OCI-LY3 (cell line): ENCODE results near the gene F2RL3.

ENCODE experiments used
- H2AFZ ChIP-seq: fragments of 200-600, 300-600 bp; shearing (Covaris generic); 2 replicates; pipeline ENCODE4 v1.6.0; 2014; ENCODE audit warnings: antibody characterized with exemption, low read depth, low read length
- H3K27ac ChIP-seq: fragments of 200-600, 300-600 bp; sonication (generic); 2 replicates; pipeline ENCODE4 v1.5.1; 2014; ENCODE audit warnings: mild to moderate bottlenecking, low read length, moderate library complexity, mixed read lengths
- H3K27me3 ChIP-seq: fragments of 200-600, 300-600 bp; sonication (generic); 2 replicates; pipeline ENCODE4 v1.6.1; 2014; ENCODE audit warnings: low read depth, low read length, mixed read lengths
- H3K36me3 ChIP-seq: fragments of 200-600, 300-600 bp; sonication (generic); replicated peaks from 2 replicates; pipeline ENCODE3; 2014; ENCODE audit warnings: low read depth, low read length, mixed read lengths
- H3K4me1 ChIP-seq: fragments of 300-600, 200-600 bp; sonication (generic); 2 replicates; pipeline ENCODE4 v1.6.1; 2014; ENCODE audit warnings: low read length, mixed read lengths
- H3K4me2 ChIP-seq: fragments of 200-600, 300-600 bp; sonication (generic); 2 replicates; pipeline ENCODE4 v1.6.1; 2014; ENCODE audit warnings: low read length, mixed read lengths
- H3K4me3 ChIP-seq: fragments of 300-600, 200-600 bp; sonication (generic); 2 replicates; pipeline ENCODE4 v1.5.1; 2014; ENCODE audit warnings: antibody characterized with exemption, mild to moderate bottlenecking, low read length, moderate library complexity
- H3K79me2 ChIP-seq: fragments of 300-600, 200-600 bp; shearing (Covaris generic); 2 replicates; pipeline ENCODE4 v1.6.1; 2014; ENCODE audit warnings: mild to moderate bottlenecking, low read length, mixed read lengths
- H3K9ac ChIP-seq: fragments of 300-600, 200-600 bp; shearing (Covaris generic); 2 replicates; pipeline ENCODE4 v1.6.0; 2014; ENCODE audit warnings: mild to moderate bottlenecking, low read length, moderate library complexity
- H3K9me3 ChIP-seq: fragments of 200-600, 300-600 bp; shearing (Covaris generic); 2 replicates; pipeline ENCODE4 v1.6.1; 2014; ENCODE audit warnings: low read length, mixed read lengths; ENCODE audit not compliant: insufficient read depth
- H4K20me1 ChIP-seq: fragments of 200-600, 300-600 bp; sonication (generic); 2 replicates; pipeline ENCODE4 v1.6.1; 2016; ENCODE audit warnings: low read length, mixed read lengths; ENCODE audit not compliant: insufficient read depth
- EZH2phosphoT487 ChIP-seq: fragments of 200-600 bp; shearing (Covaris generic); IDR thresholded peaks from 2 replicates; pipeline ENCODE4 v1.6.1; 2018; ENCODE audit warnings: antibody characterized with exemption, mixed run types, low read depth
- TF ChIP-seq, protein P1 (sequence below): fragments of 200-600, 300-600 bp; sonication (generic); IDR thresholded peaks from 2 replicates; pipeline ENCODE4 v1.5.1; 2014; ENCODE audit warnings: antibody characterized with exemption, low read length, low read depth

The F2RL3 gene

DNA sequence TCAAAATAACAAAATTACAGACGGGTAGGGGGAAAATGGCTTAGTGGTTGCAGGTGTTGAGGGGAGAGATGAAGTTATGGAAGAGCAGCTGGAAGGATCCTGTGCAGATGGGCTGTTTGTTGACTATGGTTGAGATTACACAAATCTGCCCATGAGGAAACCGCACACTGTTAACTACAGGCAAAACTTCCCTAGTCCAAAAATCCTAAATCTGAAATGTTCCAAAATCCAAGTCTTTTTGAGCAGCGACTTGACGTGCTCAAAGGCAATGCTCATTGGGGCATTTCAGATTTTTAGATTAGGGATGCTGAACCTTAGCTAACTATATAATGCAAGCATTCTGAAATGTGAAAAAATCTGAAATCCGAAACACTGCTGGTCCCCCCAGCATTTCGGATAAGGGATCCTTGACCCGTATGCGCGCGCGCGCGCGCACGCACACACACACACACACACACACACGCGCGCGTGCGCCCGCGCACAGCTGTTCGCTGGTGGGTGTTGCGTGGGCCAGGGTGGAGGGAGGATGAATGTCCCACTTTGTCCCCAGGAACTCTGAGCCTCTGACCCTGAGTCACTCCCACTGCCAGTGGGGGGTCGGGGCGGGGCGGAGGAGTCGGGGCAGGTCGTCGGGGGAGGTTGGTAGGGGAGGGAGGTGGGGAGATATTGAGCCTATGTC is 6.8 kb downstream of the F2RL3 start:
- Histone ChIP-seq H3K4me2 (no peak overlapping the region), H3K9ac (no peak overlapping the region), H3K36me3 (no peaks in the 10 kb centered on the region), H3K9me3 (no peaks in the 10 kb centered on the region), H4K20me1 (no peaks in the 10 kb centered on the region), H3K4me1 (no peaks in the 10 kb centered on the region), H3K4me3 (no peak overlapping the region), H2AFZ (no peak overlapping the region), H3K27ac (no peak overlapping the region), H3K79me2 (no peaks in the 10 kb centered on the region), H3K27me3 (no peaks in the 10 kb centered on the region)
- TF ChIP-seq EZH2phosphoT487: no peak

DNA sequence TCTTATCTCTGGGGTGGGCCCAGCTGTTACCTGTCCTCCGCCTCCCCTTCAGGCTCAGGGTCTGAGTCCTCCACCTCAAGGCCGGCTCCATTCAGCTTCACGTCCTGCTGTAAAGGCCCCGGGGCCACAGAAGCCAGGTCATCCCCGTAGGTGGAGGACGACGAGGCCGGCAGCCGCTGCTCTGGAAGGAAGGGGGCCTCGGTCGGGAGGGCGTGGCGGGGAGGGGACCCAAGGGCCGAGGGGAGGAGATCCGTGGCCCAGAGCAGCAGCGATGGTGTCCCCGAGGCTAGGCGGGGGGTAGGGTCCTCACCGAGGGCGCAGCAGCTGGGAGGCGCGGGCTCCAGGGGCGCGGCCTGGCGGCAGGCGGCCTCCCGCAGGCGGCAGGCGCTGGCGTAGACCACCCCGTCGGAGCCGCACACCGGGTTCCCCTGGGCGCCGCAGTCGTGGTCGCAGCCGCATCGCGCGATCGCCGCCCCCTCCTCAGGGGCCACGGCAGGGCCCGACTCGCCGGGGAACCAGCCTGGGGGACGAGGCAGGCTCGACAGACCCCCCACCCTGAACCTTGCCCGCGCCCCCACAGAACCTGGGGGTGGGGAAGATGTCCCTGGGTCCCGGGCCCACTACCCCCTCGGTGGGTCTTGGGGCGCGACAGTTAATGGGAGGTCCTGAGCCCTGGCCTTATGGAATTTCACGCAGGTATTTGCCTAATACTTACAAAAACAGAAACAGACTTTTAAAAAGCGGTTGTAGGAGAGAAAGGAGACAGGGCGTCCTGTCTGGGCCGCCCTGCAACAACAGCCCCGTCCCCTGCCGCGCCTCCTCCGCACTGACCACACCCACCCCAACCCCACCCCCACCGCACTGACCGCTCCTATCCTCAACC is 7.6 kb downstream of the F2RL3 start:
- no peak overlapping the region for H3K4me2 ChIP-seq
- H3K9me3 ChIP-seq: no peaks in the 10 kb centered on the region
- H3K36me3 ChIP-seq: no peaks in the 10 kb centered on the region
- H3K27me3 ChIP-seq: no peaks in the 10 kb centered on the region
- H3K9ac ChIP-seq: no peak overlapping the region
- no peaks in the 10 kb centered on the region for H3K79me2 ChIP-seq
- H2AFZ ChIP-seq: no peak overlapping the region
- no peaks in the 10 kb centered on the region for H4K20me1 ChIP-seq
- no peaks in the 10 kb centered on the region for H3K4me1 ChIP-seq
- TF ChIP-seq, protein P1, sequence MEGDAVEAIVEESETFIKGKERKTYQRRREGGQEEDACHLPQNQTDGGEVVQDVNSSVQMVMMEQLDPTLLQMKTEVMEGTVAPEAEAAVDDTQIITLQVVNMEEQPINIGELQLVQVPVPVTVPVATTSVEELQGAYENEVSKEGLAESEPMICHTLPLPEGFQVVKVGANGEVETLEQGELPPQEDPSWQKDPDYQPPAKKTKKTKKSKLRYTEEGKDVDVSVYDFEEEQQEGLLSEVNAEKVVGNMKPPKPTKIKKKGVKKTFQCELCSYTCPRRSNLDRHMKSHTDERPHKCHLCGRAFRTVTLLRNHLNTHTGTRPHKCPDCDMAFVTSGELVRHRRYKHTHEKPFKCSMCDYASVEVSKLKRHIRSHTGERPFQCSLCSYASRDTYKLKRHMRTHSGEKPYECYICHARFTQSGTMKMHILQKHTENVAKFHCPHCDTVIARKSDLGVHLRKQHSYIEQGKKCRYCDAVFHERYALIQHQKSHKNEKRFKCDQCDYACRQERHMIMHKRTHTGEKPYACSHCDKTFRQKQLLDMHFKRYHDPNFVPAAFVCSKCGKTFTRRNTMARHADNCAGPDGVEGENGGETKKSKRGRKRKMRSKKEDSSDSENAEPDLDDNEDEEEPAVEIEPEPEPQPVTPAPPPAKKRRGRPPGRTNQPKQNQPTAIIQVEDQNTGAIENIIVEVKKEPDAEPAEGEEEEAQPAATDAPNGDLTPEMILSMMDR: no peak
- TF ChIP-seq EZH2phosphoT487: no peak
- no peak overlapping the region for H3K27ac ChIP-seq
- H3K4me3 ChIP-seq: no peak overlapping the region

DNA sequence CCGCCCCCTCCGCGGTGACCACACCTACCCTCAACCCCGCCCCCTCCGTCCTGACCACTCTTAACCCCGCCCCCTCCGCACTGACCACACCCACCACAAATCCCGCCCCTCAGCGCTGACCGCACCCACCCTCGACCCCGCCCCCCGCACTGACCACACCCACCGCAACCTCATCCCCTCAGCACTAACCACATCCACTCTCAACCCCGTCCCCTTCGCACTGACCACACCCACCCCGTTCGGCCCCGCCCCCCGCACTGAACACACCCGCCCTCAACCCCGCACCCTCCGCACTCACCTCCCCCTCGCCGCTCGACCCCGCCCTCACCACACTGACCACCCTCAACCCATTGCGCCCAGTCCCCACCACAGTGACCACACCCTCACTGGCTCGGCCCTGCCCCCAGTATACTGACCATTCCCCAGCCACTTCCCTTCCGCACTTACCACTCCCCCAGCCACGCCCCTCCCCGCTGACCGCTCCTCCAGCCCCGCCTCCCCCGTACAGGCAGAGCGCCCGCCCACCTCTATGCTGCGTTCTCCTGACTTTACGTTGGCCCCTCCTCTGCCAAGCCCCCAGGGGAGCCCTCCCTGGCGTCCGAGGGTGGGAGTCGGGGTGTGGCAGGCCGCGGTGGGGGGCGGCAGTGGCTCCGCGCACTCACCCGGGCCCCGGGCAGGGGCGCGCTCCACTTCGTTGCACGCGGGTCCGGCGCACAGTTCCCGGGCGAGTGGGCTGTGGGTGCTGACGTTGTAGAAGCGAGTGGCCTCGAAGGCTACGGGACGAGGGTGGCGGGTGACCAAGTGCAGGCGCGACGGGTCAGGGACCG is 8.4 kb downstream of the F2RL3 start:
- TF ChIP-seq EZH2phosphoT487: no peak
- TF ChIP-seq, protein P1: no peak
- Histone ChIP-seq H3K4me2 (no peak overlapping the region), H3K4me1 (no peaks in the 10 kb centered on the region), H4K20me1 (no peaks in the 10 kb centered on the region), H3K36me3 (no peaks in the 10 kb centered on the region), H3K4me3 (no peak overlapping the region), H3K27me3 (no peaks in the 10 kb centered on the region), H3K79me2 (no peaks in the 10 kb centered on the region), H3K9ac (no peak overlapping the region), H3K9me3 (no peaks in the 10 kb centered on the region), H3K27ac (no peak overlapping the region), H2AFZ (no peak overlapping the region)

DNA sequence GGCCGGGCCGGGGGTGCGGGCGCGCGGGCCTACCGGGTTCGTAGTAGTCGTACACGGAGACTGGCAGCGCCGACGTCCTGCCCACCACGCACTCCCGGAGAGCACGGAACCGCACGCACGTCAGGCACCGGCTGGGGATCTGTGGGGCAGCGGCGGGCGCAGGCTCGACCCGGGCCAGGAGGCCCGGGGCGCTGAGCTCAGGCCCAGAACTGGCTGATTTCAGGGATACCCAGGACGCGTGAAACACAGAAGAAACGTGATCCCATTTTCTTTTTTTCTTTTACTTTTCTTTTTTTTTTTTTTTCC is 9.0 kb downstream of the F2RL3 start:
- Histone ChIP-seq H3K9ac (no peak overlapping the region), H3K79me2 (no peaks in the 10 kb centered on the region), H3K27ac (no peak overlapping the region), H2AFZ (no peak overlapping the region), H3K4me2 (no peak overlapping the region), H3K4me3 (no peak overlapping the region), H4K20me1 (no peaks in the 10 kb centered on the region), H3K9me3 (no peaks in the 10 kb centered on the region), H3K36me3 (no peaks in the 10 kb centered on the region), H3K27me3 (no peaks in the 10 kb centered on the region), H3K4me1 (no peaks in the 10 kb centered on the region)
- TF ChIP-seq, protein P1: no peak
